Activated T-cell treated with anti-CD3 and anti-CD28 coated beads, Interleukin-2, amount 50 U/mL, for 72 hours (primary cell): ENCODE results near the gene HMGN2. TPM values are rescaled to one million over a fixed set of nuclear protein-coding genes. Genes with fewer than 3 reads are reported as not detected.

Experiments
- ATAC-seq, 2 donors: fragments of 150-1000 bp; cut with Tn5 transposase; replicated peaks in 1 of 2; 2 replicates each; pipeline ENCODE4 v1.10.0; 2021; ENCODE audit warnings: moderate library complexity in 2 of 2, mild to moderate bottlenecking in 1 of 2
- DNase-seq, 2 donors: peaks; one replicate each; pipeline ENCODE4 v3.0.0; 2021 to 2022; ENCODE audit warnings: mixed read lengths in 1 of 2
- H3K27ac Mint-ChIP-seq: one replicate; pipeline ENCODE4 v1.8.0; 2022; ENCODE audit warnings: mild to moderate bottlenecking, moderate library complexity, mixed read lengths
- H3K27me3 Mint-ChIP-seq: one replicate; pipeline ENCODE4 v1.8.0; 2022; ENCODE audit warnings: low read depth, mixed read lengths
- H3K36me3 Mint-ChIP-seq, 2 donors: one replicate each; pipeline ENCODE4 v1.8.0; 2022; ENCODE audit warnings: mixed read lengths in 2 of 2, mild to moderate bottlenecking in 1 of 2; ENCODE audit not compliant: insufficient read depth in 2 of 2
- H3K4me1 Mint-ChIP-seq: one replicate; pipeline ENCODE4 v1.8.0; 2022; ENCODE audit warnings: low read depth, mixed read lengths
- H3K4me3 Mint-ChIP-seq, 2 donors: one replicate each; pipeline ENCODE4 v1.8.0; 2022; ENCODE audit warnings: mild to moderate bottlenecking in 2 of 2, mixed read lengths in 2 of 2, moderate library complexity in 2 of 2
- H3K9me3 Mint-ChIP-seq, 2 donors: one replicate each; pipeline ENCODE4 v1.8.0; 2022; ENCODE audit warnings: mixed read lengths in 2 of 2
- total RNA-seq, 2 donors: library from RNA; stranded (reverse); gene quantifications; one replicate each; pipeline ENCODE4 v1.2.3, GENCODE V29; 2022

The HMGN2 gene
- total RNA-seq, 2 donors from 2014 or later = 434 to 439 TPM

DNA sequence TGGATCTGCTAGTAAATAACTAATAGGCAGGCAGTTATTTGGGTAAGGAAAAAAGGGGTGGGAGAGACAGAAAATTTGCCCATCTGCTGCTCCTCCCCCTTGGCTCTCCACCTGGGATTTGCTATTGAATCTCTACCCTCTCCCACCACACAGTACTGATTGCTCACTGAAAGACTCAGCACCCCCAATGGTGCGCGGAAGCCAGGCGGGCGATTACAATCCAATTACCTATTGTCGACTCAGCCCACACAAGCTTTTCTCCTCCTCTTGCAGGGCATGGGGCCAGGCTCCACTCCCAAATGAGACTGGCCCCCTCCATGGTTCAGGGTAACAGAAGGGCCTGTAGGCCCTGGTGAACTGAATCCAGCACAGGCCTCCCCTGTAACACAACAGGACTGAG, 2.7 kb upstream of the HMGN2 start:
- Mint-ChIP-seq H3K4me3 (no peak overlapping the region), H3K4me1 (peaks cover 30% of the 10 kb centered on the region), H3K27ac (no peak overlapping the region), H3K27me3 (no peaks in the 10 kb centered on the region), H3K9me3 (no peaks in the 10 kb centered on the region), H3K36me3 (peaks cover 6 to 27% of the 10 kb centered on the region in 2 donors)
- ATAC-seq (no peak), DNase-seq (no peak)

DNA sequence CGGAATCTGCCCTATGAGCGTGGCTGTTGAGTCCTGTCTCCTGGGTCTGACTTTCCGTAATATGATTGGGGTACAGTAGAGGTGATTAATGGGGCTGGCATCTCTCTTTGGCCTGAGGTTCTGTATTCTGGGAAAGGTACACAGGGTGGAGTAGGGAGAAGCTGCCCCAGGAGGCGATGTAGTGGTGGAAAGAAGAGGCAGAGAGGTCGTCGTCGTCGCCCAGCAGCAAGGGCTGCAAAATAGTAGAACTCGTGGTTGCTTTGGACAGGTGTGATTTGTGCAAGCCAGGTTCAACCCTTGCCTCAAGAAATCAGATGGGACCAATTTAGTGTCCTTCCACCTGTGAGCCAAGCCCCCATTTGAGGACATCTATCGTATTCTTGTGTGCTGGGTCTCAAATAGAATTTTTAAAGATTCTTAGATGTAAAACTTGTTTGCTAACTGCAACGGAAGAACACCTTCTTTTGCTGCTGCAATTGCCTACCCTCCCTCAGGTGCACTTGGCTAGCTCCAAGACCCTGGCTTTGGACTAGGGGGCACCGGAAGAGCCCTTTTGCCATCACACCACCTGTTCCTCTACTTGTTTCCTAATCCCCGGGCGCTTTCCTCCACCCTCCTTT, 1.3 kb upstream of the HMGN2 start:
- H3K9me3 Mint-ChIP-seq = no peaks in the 10 kb centered on the region
- peaks cover 38% of the 10 kb centered on the region for H3K4me1 Mint-ChIP-seq
- peak overlapping the region; percentile 93 to 94 for H3K4me3 Mint-ChIP-seq
- DNase-seq (no peak), ATAC-seq (no peak)
- no peak overlapping the region for H3K27ac Mint-ChIP-seq
- peaks cover 10 to 24% of the 10 kb centered on the region in 2 donors for H3K36me3 Mint-ChIP-seq
- H3K27me3 Mint-ChIP-seq = no peaks in the 10 kb centered on the region

DNA sequence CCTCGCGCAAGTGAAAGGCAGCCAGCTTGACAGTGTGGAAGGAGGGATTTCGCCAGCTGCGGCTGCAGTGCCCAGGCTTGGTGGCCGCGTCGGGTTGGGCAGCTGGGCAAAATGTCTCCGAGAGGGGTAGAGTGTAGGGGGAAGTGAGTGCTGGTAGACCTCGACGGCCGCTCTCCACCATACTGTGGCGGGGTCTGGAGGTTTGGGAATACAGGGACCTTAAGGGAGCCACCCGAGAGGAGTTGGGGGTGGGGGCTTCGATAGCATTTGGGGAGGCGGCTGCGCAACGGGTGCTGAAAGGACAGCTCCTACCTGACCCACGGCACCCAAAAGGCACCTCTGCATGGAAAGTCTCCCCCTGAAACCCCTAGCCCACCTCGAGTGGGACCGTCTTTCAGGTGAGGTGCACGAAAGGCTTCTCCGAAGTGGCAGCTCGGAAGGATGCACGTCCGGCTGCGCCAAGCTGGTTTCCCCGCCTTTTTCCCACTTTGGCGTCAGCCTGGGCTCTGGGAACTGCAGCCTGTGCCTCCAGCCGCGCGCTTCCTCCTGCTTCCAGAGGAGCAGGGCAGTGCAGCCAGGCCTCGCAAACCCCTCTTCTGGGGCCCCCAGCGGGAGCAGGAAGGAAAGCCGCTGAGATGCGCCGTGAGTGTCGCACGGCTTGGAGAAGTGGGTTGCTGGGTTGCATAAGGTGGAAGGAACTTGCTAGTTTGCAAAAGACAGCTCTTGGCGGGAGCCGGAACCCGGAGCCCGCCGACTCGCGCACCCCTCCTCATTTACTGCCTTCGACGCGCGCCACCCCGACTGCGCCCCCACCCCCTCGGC, 531 bp upstream of the HMGN2 start:
- Mint-ChIP-seq H3K4me3 (peak overlapping the region; percentile 93 to 94), H3K27me3 (no peaks in the 10 kb centered on the region), H3K36me3 (peaks cover 13 to 31% of the 10 kb centered on the region in 2 donors), H3K27ac (no peak overlapping the region), H3K4me1 (peaks cover 46% of the 10 kb centered on the region), H3K9me3 (no peaks in the 10 kb centered on the region)
- peak; percentile 17 to 19 for ATAC-seq
- DNase-seq = peak; percentile 35 to 49

DNA sequence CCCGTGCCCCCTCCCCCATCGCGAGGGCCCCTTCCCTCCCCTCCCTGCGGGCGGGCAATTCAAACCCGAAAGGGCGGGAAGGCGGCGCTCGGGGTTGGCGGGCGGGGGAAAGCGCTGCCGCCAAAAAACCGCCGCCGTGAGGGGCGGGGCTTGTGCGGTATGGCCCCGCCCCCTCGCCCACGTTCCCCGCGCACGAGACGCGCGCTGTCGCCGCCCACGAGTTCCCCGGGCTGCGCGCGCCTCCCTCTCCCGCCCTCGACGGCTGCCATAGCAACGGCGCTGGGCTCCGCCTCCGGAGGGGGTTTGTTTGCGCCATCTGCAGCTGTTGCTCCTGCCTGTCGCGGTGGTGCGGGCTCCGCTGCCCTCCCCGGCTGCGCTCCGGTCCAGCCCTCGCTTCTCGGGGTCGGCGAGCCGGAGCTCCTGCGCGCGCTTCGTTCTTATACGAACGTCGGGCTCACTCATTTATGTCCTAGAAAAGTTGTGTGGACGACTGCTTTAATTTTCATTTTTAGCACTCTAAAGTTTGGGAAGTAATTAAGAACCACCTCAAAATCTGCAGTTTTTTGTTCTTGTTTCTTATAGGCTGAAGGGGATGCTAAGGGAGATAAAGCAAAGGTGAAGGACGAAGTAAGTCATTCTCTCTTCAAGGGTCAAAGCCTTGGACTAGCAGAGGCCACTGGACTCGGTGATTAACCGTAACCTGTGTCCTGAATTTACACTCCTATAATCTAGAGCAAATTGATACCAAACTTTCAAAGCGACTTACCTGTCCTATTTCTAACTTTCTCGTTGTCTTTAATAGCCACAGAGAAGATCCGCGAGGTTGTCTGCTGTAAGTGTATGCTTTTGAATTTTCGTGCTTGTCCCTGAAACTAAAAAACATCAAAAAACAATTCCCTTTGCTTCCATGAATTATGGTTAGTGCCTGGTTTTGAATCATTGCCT, 933 bp downstream of the HMGN2 start:
- Mint-ChIP-seq H3K27ac (peak overlapping the region; percentile 90), H3K4me3 (peak overlapping the region; percentile 94 to 98), H3K27me3 (no peaks in the 10 kb centered on the region), H3K4me1 (peaks cover 46% of the 10 kb centered on the region), H3K36me3 (peaks cover 11 to 32% of the 10 kb centered on the region in 2 donors), H3K9me3 (no peaks in the 10 kb centered on the region)
- DNase-seq (peak; percentile 96), ATAC-seq (peak; percentile 76 to 79)

DNA sequence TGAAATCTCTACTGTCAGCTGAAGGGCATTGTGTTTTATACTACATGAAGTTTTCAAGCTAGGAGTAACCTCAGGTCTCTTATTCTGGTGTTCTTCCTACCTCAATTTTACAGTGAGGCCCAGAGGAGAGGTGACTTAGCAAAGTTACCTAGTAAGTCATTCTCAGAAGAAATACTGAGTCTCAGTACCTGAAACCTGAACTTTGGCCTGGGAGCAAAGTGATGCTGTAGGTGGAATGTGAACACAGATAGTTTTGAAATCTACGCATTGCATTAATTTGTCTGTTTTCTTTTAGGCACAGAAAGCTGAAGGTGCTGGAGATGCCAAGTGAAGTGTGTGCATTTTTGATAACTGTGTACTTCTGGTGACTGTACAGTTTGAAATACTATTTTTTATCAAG, 2.6 kb downstream of the HMGN2 start:
- Mint-ChIP-seq H3K9me3 (no peaks in the 10 kb centered on the region), H3K36me3 (peaks cover 13 to 38% of the 10 kb centered on the region in 2 donors), H3K4me1 (peaks cover 44% of the 10 kb centered on the region), H3K27me3 (no peaks in the 10 kb centered on the region), H3K4me3 (peak overlapping the region; percentile 94 to 98), H3K27ac (peak overlapping the region; percentile 90)
- ATAC-seq (no peak), DNase-seq (no peak)

DNA sequence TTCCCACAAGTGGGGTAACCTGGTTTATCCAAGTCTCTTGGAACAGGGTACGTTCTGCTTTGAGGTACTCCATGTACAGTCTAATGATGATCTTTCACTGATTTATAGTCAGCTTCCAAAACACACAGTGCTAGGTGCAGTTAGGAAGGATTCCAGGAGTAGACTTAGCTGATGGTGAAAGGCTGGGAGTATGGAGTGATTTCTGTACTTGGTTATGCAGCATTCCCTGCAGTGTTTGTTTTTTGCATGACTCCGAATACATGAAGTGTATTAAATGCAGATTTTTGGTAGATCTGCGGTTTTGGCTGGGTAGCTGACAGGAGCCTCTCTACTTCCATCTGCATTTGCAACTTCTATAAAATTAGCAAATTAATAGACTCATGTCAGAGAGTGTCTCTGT, 3.7 kb downstream of the HMGN2 start:
- DNase-seq (no peak), ATAC-seq (no peak)
- Mint-ChIP-seq H3K36me3 (peaks cover 13 to 36% of the 10 kb centered on the region in 2 donors), H3K4me1 (peaks cover 32% of the 10 kb centered on the region), H3K9me3 (no peaks in the 10 kb centered on the region), H3K4me3 (peak overlapping the region in 1 of 2 donors; percentile 9), H3K27ac (peak overlapping the region; percentile 71), H3K27me3 (no peaks in the 10 kb centered on the region)

DNA sequence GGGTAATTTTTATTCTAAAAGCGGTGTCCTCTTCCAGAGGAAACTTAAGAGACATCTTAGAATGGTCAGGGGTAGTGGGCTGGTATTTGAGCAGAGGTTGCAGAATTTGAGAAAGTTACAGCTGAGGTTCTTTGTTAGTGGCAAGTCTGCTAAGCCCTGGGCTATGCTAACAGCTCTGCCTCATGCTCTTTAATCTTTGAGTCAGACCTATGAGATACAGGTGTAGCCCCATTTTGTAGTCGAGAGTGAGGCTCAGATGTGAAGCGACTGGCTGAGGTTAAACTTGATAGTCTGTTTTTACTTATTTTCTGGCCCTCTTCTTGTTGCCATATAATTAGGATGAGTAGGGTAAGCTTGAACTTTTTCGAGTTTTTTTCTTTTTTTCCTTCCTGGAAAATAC, 4.7 kb downstream of the HMGN2 start:
- DNase-seq = no peak
- Mint-ChIP-seq H3K9me3 (no peaks in the 10 kb centered on the region), H3K4me1 (peaks cover 25% of the 10 kb centered on the region), H3K27me3 (no peaks in the 10 kb centered on the region), H3K4me3 (no peak overlapping the region), H3K27ac (peak overlapping the region; percentile 71), H3K36me3 (peaks cover 13 to 36% of the 10 kb centered on the region in 2 donors)
- ATAC-seq = no peak

DNA sequence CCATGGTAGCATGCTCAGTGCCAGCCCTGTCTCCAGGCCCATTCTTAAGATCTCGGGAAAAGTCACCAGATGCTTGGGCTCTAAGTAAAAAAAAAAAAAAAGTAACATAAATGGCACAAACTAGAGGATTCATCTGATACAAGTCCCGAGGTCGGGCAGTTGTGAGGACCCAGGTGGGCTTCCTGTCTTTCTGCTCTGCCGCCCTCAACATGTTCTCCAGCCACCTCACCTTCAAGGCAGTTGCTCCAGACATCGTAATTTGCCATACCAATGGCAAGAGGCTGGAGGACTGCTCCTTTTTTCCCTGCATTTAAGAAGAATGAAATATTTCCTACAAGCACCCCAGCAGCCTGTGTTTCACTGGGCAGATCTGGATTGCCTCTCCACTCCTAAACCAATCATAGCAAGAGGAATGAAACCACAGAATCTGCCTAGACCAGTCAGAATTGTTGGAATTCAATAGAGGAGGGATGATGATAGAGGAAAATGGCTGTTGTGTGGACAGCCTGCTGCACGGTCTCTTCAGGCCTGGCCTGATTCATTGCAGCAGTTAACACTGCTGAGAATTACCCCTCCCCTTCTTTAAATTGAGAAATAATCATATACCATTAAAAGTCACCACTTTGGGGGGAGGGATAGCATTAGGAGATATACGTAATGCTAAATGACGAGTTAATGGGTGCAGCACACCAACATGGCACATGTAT, 5.4 kb downstream of the HMGN2 start:
- no peak for ATAC-seq
- Mint-ChIP-seq H3K27me3 (no peaks in the 10 kb centered on the region), H3K36me3 (peaks cover 13 to 36% of the 10 kb centered on the region in 2 donors), H3K4me3 (no peak overlapping the region), H3K4me1 (peaks cover 32% of the 10 kb centered on the region), H3K27ac (peak overlapping the region; percentile 3), H3K9me3 (no peaks in the 10 kb centered on the region)
- no peak for DNase-seq

DNA sequence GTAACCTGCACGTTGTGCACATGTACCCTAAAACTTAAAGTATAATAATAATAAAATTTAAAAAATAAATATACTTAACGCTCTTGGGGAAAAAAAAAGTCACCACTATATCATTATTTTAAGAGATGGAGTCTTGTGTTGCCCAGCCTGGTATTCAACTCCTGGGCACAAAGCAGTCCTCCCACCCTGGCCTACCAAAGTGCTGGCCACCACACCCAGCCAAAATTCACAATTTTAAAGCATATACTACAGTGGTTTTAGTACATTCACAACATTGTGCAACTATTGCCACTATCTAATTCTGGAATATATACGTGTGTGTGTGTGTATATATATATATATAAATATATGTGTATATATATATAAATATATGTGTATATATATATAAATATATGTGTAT, 5.9 kb downstream of the HMGN2 start:
- ATAC-seq (no peak), DNase-seq (no peak)
- Mint-ChIP-seq H3K4me3 (no peak overlapping the region), H3K27ac (no peak overlapping the region), H3K36me3 (peaks cover 13 to 34% of the 10 kb centered on the region in 2 donors), H3K4me1 (peaks cover 37% of the 10 kb centered on the region), H3K9me3 (no peaks in the 10 kb centered on the region), H3K27me3 (no peaks in the 10 kb centered on the region)

DNA sequence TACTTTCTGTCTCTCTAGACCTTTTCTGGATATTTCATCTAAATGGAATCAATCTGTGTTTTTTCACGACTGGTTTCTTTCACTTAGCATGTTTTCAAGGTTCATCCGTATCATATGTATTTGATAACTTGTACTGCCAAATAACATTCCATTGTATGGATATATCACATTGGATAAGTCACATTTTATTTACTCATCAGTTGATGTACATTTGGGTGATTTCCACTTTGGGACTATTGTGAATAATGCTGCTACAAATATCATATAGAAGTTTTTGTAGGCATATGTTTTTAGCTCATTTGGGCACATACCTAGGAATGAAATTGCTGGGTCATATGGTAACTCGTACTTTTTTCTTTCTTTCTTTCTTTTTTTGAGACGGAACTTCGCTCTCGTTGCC, 6.7 kb downstream of the HMGN2 start:
- peak overlapping the region; percentile 78 for H3K27ac Mint-ChIP-seq
- no peaks in the 10 kb centered on the region for H3K27me3 Mint-ChIP-seq
- H3K4me3 Mint-ChIP-seq = no peak overlapping the region
- no peaks in the 10 kb centered on the region for H3K9me3 Mint-ChIP-seq
- peaks cover 10 to 29% of the 10 kb centered on the region in 2 donors for H3K36me3 Mint-ChIP-seq
- no peak for ATAC-seq
- H3K4me1 Mint-ChIP-seq = peaks cover 37% of the 10 kb centered on the region
- DNase-seq = no peak

DNA sequence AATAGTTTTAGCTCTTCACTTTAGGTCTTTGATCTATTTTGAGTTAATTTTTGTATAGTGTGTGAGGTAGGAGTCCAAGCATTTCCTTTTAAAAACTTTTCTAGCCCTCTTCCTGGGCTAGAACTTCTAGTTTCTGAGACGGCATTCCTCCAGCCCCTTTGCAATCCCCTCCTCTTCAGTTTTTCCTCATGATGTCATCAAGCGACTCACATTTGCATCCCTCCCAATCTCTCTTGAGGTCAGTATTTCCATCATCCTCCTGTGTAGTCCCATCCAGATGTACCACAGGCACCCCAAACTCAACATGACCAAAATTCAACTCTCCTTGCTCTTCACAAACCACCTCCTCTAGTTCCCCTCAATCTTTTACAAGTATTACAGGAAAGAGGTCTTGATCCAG, 10.7 kb downstream of the HMGN2 start:
- Mint-ChIP-seq H3K9me3 (no peaks in the 10 kb centered on the region), H3K36me3 (peaks cover 2 to 9% of the 10 kb centered on the region in 2 donors), H3K4me3 (no peak overlapping the region), H3K27me3 (no peaks in the 10 kb centered on the region), H3K4me1 (peaks cover 14% of the 10 kb centered on the region), H3K27ac (no peak overlapping the region)
- no peak for DNase-seq
- ATAC-seq = no peak

DNA sequence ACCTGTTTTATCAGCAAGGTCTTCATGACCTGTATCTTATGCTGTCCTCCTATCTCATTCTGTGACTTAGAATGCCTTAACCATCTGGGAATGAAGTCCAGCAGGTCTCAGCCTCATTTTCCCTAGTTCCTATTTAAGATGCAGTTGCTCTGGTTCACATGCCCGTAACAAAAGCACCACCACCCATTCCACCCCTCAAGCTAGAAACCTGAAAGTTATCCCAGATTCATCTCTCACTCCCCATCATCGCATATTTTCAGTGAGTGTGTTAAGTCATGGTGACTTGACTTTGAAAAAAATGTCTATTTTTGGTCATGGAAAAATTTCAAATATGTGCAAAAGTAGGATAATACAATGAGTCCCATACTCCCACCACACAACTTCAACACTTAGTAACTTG, 11.7 kb downstream of the HMGN2 start:
- DNase-seq (no peak), ATAC-seq (no peak)
- H3K9me3 Mint-ChIP-seq = no peaks in the 10 kb centered on the region
- no peaks in the 10 kb centered on the region for H3K27me3 Mint-ChIP-seq
- H3K4me1 Mint-ChIP-seq = peaks cover 14% of the 10 kb centered on the region
- H3K36me3 Mint-ChIP-seq = peaks cover 0 to 5% of the 10 kb centered on the region in 2 donors
- no peak overlapping the region for H3K4me3 Mint-ChIP-seq
- no peak overlapping the region for H3K27ac Mint-ChIP-seq
